ENCODE results near the gene TBX1.

The TBX1 gene

GRCh38 chr22:19730655-19731360, 29.8 kb upstream of the TBX1 start:
- peak overlapping the region; percentile 55 for H3K4me3 ChIP-seq (ENCODE audit: low read depth, low read length)
- peak; percentile 78 for TF ChIP-seq CTCF (IDR thresholded peaks at IDR 0.05; ENCODE audit: low read depth, low read length)

- H3K4me3 ChIP-seq (ENCODE audit: low read depth, low read length): no peak overlapping the region
- no peak for TF ChIP-seq CTCF (IDR thresholded peaks at IDR 0.05; ENCODE audit: low read depth, low read length)
These were observed 29.0 kb upstream of the TBX1 start for GRCh38 chr22:19731361-19732135.

GRCh38 chr22:19732403-19733113, 28.0 kb upstream of the TBX1 start:
- TF ChIP-seq CTCF (IDR thresholded peaks at IDR 0.05; ENCODE audit: low read depth, low read length): no peak
- no peak overlapping the region for H3K4me3 ChIP-seq (ENCODE audit: low read depth, low read length)

- no peak for TF ChIP-seq CTCF (IDR thresholded peaks at IDR 0.05; ENCODE audit: low read depth, low read length)
- H3K4me3 ChIP-seq (ENCODE audit: low read depth, low read length): no peak overlapping the region
These were observed 26.8 kb upstream of the TBX1 start for GRCh38 chr22:19733755-19734154.

- no peak overlapping the region for H3K4me3 ChIP-seq (ENCODE audit: low read depth, low read length)
- TF ChIP-seq CTCF (IDR thresholded peaks at IDR 0.05; ENCODE audit: low read depth, low read length): no peak
These were observed 26.4 kb upstream of the TBX1 start for GRCh38 chr22:19734163-19734562.

GRCh38 chr22:19734837-19735382, 25.7 kb upstream of the TBX1 start:
- TF ChIP-seq CTCF (IDR thresholded peaks at IDR 0.05; ENCODE audit: low read depth, low read length): no peak
- no peak overlapping the region for H3K4me3 ChIP-seq (ENCODE audit: low read depth, low read length)
